HL-60 (cell line): ENCODE measurements around the gene SLC10A7.

ENCODE experiments used
- DNase-seq, 2 experiments: peaks; one replicate each; pipeline ENCODE4 v3.0.0-alpha.2; 2010 to 2020; ENCODE audit warnings: low read depth in 1 of 2, low spot score in 1 of 2
- H3K27ac ChIP-seq: fragments of 250-450 bp; sonication (Bioruptor Pico); replicated peaks from 2 replicates; pipeline ENCODE4 v1.5.1; 2020; ENCODE audit warnings: mild to moderate bottlenecking, moderate library complexity
- H3K27me3 ChIP-seq: fragments of 250-450 bp; sonication (Bioruptor Pico); 2 replicates; pipeline ENCODE4 v1.5.1; 2021; ENCODE audit warnings: mild to moderate bottlenecking, moderate library complexity; ENCODE audit not compliant: insufficient read depth, poor library complexity, severe bottlenecking
- H3K4me3 ChIP-seq: replicated peaks from 2 replicates; pipeline ENCODE4 v1.5.1; 2011; ENCODE audit warnings: mild to moderate bottlenecking, control low read depth, low read length; ENCODE audit not compliant: insufficient read depth
- CTCF ChIP-seq: IDR thresholded peaks from one replicate; pipeline ENCODE4 v1.5.1; 2011; ENCODE audit warnings: low read length, control low read depth, inconsistent platforms; ENCODE audit not compliant: insufficient read depth
- GABPA ChIP-seq: IDR thresholded peaks from 2 replicates; pipeline ENCODE4 v1.6.1; 2012; ENCODE audit warnings: low read depth
- POLR2AphosphoS5 ChIP-seq: IDR thresholded peaks from 2 replicates; pipeline ENCODE4 v1.6.1; 2012; ENCODE audit warnings: low read depth
- REST ChIP-seq: IDR thresholded peaks from 2 replicates; pipeline ENCODE4 v1.6.1; 2012; ENCODE audit warnings: low read depth; ENCODE audit not compliant: insufficient replicate concordance
- SPI1 ChIP-seq: IDR thresholded peaks from 2 replicates; pipeline ENCODE4 v1.6.1; 2012; ENCODE audit warnings: low read depth, mild to moderate bottlenecking, borderline replicate concordance

The SLC10A7 gene

GRCh38 chr4:146481246-146481645 is 40.5 kb downstream of the SLC10A7 start:
- TF ChIP-seq REST (no peak), GABPA (no peak), POLR2AphosphoS5 (no peak), CTCF (no peak), SPI1 (no peak)
- no peak overlapping the region for H3K4me3 ChIP-seq
- DNase-seq: no peak

GRCh38 chr4:146478009-146478408 is 43.7 kb downstream of the SLC10A7 start:
- H3K27ac ChIP-seq: no peak overlapping the region
- no peaks in the 10 kb centered on the region for H3K27me3 ChIP-seq
- no peak overlapping the region for H3K4me3 ChIP-seq
- no peak for DNase-seq
- TF ChIP-seq SPI1: no peak
- no peak for TF ChIP-seq GABPA
- no peak for TF ChIP-seq REST
- no peak for TF ChIP-seq POLR2AphosphoS5

More at GRCh38 chr4:146481246-146481645, 40.5 kb downstream of the SLC10A7 start:
- no peak overlapping the region for H3K27ac ChIP-seq
- no peaks in the 10 kb centered on the region for H3K27me3 ChIP-seq

- Histone ChIP-seq H3K27me3 (no peaks in the 10 kb centered on the region), H3K4me3 (no peak overlapping the region), H3K27ac (no peak overlapping the region)
- no peak for DNase-seq
- TF ChIP-seq SPI1 (no peak), GABPA (no peak), CTCF (no peak), REST (no peak), POLR2AphosphoS5 (no peak)
Observed at GRCh38 chr4:146477054-146477453, 44.7 kb downstream of the SLC10A7 start.

GRCh38 chr4:146472404-146472803 is 49.3 kb downstream of the SLC10A7 start:
- DNase-seq: no peak
- Histone ChIP-seq H3K27ac (no peak overlapping the region), H3K27me3 (no peaks in the 10 kb centered on the region), H3K4me3 (no peak overlapping the region)
- no peak for TF ChIP-seq GABPA
